ENCODE results near the gene KATNB1. TPM values are rescaled to one million over a fixed set of nuclear protein-coding genes. Genes with fewer than 3 reads are reported as not detected.
A peak's percentile ranks its signal among the peaks of the same experiment; 100 is the strongest.
"Not testable (repeated sequence)": the region's sequence is repeated elsewhere in the genome, so short reads cannot be mapped to it uniquely, and the experiment has no call there.

The KATNB1 gene
- total RNA-seq, 1 experiment from 2014 or later: 54.3 TPM

DNA sequence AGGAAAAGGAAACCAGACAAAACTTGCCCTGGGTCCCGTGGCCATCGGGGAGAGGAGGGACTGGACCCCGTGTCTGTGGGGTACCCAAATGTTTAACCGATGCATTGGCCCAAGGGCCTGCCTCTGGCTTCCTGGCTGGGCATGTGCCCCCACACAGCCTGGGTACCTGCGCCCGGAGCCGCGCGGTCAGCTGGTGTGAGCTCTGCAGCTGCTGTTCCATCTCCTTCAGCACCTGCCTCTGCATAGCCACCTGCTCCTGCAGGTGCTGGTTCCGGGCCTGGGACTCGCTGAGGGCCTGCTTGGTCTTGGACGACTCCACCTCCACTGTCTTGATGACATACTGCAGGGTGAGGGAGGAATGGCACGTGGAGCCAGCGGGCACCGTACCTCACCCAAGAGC, 34.8 kb downstream of the KATNB1 start:
- no peak for DNase-seq (ENCODE audit: low read depth)

DNA sequence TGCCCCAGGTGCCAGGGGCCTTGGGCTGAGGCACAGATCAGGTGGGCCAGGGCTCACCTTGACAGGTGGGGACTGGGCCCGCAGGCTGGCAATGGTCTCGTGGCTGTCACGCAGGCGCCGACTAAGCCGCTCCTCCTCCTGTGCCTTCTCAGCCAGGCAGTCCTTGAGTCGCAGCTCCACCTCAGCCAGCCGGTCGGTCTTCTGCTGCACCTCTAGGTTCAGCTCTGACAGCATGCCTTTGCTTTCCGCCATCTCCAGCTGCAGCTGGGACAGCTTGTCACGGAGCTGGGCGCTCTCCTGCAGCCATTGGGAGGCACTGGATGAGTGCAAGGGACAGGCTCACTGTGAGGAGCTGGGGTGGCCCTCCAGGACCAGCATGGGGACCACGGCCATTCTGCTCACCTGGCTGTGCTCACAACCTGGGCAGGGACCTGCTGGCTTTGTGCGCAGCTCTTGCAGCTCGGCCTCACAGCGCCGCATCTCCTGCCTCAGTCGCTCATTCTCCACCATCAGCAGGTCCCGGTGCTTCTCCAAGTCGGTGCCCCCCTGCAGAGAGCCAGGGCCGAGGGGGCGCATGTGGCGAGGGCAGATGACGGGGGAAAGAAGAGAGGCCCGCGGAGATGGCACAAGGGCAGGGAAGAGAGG, 35.7 kb downstream of the KATNB1 start:
- DNase-seq (ENCODE audit: low read depth): no peak

DNA sequence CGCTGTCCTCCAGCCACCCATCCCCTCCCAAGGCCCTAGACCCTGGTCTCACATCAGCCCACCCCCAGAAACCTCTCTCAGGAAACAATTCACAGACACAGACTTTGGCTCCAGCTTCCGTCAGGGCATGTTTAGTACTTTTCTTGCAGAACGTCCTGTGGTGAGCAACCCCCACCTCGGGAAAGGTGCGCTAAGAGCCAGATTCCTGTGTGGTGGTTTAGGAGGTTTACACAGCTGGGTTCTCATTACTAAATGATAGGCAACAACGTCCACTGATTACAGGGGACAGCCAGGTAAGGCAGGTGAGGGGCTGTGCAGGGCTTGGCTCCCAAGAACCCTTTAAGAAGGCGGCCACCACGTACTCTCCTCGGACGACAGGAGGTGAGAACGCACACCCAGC, 37.4 kb downstream of the KATNB1 start:
- no peak for DNase-seq (ENCODE audit: low read depth)

GRCh38 chr16:57773655-57774295, 38.2 kb downstream of the KATNB1 start:
- DNase-seq (ENCODE audit: low read depth): peak; percentile 50

- DNase-seq (ENCODE audit: low read depth): no peak
These were observed 39.2 kb downstream of the KATNB1 start for GRCh38 chr16:57774705-57775285.

DNA sequence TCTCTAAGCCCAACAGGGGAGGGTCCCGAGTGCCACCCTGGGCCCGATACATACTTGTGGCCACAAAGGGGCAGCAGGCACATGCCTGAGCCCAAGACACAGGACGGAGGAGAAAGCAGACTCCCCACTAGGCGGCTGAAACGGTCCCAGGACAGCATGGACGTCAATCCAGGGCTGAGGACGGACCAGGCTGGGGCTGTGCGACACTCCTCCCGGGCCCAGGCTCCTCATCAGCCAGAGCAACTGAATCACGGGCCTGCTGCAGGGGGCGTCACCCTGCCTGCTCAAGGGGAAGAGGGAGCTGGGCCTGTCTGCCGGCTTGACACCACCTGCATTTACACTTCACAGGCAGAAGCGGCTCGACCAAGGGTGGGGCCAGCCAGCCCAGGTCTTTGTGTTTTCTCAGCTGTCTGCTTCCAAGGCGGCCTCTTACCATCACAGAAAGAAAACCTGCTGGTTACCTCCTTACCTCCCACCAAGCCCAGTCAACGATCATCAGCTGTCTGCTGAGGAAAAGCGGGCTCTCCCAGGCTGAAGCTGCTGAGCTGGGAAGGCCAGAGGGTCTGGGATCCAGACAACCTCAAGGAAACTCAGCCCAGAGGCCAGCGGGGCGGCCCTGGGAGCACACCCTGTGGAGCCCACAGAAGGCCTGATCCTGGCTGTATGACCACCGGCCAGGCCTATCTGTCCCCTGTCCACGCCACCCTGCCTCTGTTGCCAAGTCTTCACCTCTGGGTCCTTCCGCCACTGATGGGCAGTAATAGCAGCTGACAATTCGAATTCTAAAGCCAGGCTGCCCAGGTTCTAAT, 40.3 kb downstream of the KATNB1 start:
- DNase-seq (ENCODE audit: low read depth): no peak

DNA sequence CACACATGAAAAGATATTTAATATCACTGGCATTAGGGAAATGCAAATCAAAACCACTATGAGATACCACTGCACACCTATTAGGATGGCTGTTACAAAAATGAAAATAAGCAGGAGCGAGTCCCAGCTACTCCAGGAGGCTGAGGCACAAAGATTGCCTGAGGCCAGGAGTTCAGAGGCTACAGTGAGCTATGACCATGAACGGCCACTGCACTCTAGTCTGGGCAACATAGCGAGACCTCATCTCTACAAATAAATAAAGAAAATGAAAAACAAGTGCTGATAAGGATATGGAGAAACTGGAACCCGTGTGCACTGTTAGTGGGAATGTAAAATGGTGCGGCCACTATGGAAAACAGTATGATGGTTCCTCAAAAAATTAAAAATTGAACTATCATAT, 43.1 kb downstream of the KATNB1 start:
- DNase-seq (ENCODE audit: low read depth): no peak

DNA sequence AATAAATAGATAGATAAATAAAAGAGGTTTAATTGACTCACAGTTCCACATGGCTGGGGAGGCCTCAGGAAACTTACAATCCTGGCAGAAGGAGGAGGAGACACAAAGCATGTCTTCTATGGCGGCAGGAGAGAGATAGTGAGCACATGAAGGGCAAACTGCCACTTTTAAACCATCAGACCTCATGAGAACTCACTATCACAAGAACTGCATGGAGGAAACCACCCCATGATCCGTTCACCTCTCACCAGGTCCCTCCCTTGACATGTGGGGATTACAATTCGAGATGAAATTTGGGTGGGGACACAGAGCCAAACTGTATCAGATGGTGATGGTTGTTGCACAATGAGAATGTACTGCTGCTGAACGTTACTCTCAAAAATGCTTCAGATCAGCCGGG, 44.3 kb downstream of the KATNB1 start:
- DNase-seq (ENCODE audit: low read depth): not testable (repeated sequence)

DNA sequence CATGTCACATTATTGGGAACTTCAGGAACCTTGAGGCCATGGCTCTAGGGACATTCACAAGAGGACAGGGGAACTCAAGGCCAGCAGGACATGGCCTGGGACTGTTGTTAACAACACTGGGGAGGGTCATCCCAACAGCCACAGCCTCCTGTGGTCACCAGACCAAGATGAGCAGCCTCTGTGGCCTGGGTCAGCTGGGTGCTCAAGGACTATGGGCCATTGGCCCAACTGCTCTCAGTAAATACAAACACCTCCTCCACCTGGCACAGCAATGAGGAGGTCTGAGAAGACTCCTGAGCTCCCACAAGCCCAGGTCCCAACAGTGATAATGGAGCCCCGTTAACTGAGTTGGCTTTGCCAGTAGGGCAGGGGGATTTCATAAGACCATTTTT, 45.8 kb downstream of the KATNB1 start:
- DNase-seq (ENCODE audit: low read depth): no peak

GRCh38 chr16:57781741-57782606, 46.4 kb downstream of the KATNB1 start:
- peak; percentile 70 for DNase-seq (ENCODE audit: low read depth)

GRCh38 chr16:57782607-57783055, 47.1 kb downstream of the KATNB1 start:
- not testable (repeated sequence) for DNase-seq (ENCODE audit: low read depth)

DNA sequence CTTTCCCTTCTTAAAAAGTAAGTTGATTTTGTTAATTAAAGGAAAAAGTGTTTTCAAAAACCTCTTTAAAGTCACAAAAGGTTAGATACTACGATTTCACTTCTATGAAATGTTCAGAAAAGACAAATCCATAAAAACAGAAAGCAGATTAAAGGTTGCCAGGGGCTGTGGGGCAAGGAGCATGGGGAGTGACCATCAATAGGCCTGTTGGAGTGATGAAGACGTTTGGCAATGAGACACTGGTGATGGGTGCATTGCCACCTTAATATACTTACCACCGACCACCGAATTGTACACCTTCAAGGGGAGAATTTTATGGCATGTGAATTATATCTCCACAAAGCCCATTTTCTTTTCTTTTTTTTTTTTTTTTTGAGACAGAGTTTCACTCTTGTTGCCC, 47.5 kb downstream of the KATNB1 start:
- DNase-seq (ENCODE audit: low read depth): no peak

DNA sequence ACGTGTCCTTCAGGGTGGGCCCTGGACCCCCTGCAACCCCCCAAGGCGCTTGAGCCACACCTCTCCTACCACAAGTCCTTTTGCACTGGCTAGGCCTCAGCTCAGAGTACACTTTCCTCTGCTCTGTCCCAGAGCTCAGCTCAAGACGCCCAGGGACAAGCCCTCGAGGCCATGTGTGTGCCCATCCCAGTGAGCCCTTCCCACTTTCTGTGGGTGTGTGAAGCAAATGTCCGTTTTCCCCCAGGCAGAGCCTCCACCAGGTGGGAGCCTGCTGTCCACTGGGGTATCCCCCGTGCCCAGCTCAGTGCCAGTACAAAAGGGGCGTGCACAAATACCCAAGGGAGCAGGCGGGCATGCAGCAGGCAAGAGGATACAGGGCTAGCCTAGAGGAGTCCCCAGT, 48.3 kb downstream of the KATNB1 start:
- no peak for DNase-seq (ENCODE audit: low read depth)

DNA sequence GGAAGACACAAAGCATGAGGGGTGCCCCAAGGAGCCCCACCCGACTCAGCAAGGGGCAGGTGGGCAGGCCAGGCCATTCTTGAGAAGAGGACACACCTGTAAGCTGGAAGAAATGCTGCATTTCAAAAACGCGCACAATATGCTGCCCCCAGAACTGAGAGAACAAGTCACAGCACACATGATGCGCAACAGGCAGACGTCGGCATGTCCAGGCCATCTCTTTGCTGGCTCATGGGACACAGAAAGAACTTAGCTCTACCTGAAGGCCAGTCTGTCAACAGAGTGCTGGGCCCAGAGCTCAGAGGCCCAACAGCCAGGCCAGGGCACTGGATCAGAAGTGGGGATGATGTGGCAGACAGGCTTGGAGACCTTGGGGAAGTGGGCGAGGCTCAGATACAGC, 48.8 kb downstream of the KATNB1 start:
- DNase-seq (ENCODE audit: low read depth): no peak

DNA sequence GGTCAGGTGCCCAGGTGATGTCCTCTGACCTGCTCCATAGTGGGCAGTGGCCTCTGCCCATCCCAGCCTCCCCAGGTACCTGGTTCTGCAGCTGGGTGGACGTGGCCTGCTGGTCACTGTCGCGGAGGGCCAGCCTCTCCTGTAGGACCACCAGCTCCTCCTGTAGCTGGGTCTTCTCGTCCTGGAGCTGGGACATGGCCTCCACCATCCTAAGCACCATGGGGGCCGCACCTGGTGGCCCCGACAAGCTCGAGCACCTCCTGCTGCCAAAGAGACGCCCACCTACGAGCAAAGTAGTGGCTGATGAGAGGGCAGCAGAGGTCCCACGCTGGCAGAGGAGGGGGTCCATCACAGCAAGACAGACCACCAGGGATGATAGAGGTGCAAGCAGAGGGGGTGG, 49.8 kb downstream of the KATNB1 start:
- DNase-seq (ENCODE audit: low read depth): no peak

DNA sequence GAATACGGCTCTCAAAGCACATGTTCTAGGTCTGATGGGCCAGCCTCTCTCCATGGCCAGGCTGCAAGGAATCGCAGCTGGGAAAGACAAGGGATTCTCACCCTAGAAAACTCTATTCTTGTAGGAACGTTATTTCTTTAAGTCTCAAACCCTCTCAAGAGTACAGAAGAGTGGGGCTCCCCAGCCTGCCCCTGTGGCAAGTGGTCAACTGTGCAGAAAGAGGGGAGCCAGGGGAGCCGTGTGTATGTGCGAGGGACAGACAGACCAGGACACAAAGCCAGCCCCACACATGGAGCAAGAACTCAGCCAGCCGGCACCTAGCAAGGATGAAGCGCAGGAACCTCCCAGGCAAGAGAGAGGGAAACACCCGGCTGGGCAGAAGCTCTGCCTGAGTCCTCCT, 50.4 kb downstream of the KATNB1 start:
- no peak for DNase-seq (ENCODE audit: low read depth)

- no peak for DNase-seq (ENCODE audit: low read depth)
These were observed 51.3 kb downstream of the KATNB1 start for GRCh38 chr16:57786632-57787518.

GRCh38 chr16:57787519-57787905, 51.9 kb downstream of the KATNB1 start:
- no peak for DNase-seq (ENCODE audit: low read depth)

GRCh38 chr16:57788252-57788841, 52.8 kb downstream of the KATNB1 start:
- no peak for DNase-seq (ENCODE audit: low read depth)

- no peak for DNase-seq (ENCODE audit: low read depth)
These were observed 53.4 kb downstream of the KATNB1 start for GRCh38 chr16:57788951-57789350.
